ENCODE results near the gene NOL4L.
"Not testable (repeated sequence)": the region's sequence is repeated elsewhere in the genome, so short reads cannot be mapped to it uniquely, and the experiment has no call there.

Gene NOL4L

DNA sequence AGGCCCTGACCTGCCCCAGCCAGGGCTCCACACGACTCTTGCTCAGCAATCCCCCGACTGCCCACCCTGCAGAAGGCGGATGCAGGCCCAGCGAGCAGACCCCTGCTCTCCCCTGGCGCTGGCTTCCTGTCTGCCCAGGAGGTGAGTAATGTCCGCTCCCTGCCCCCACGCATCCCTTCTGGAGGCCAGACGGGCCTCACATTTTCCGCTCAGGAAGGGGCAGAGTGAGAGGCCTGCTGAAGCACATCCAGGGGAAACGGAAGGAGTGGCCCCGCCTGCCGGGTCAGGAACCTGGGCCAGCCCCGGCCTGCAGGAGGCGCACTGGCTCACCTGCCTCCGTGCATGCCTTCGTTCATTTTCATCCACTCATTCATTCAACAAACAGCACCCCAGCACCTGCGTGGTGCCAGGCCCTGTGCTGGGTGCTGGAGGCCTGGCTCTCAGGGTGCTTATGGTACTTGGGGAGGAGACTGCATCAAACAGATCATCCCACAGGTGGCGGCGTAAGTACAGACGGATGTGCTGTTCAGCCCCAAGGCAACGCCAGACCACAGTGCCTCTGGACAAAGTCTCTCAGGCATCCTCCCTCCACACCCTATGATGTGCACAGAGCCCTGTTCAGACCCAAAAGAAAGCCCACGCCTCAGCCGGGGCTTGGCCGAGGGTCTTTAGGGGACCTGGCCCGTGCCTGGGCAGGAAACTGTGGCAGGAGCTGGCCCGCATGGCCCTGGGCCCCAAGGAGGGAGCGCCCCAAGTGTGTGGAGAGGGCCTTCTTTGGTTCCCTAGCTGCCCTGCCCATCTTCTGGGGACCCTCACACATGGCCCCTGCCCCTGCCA is 114.9 kb downstream of the NOL4L start:
- no peak for DNase-seq (ENCODE audit: low spot score)

DNA sequence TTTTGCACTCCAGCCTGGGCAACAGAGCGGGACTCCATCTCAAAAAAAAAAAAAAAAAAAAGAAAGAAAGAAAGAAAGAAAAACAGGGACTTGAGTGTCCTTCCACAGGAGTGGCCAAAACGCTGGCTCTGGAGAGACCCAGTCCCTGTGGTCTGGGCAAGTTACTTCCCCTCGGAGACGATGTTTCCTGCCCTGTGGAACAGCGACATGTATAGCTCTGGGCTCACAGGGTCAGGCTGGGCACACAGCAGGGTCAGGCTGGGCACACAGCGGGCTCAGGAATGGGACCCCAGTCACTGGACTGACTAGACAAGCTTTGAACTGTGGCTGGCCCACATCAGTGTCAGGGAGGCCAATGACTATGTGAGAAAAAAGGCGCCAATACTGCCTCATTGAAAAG is 116.3 kb downstream of the NOL4L start:
- no peak for DNase-seq (ENCODE audit: low spot score)

DNA sequence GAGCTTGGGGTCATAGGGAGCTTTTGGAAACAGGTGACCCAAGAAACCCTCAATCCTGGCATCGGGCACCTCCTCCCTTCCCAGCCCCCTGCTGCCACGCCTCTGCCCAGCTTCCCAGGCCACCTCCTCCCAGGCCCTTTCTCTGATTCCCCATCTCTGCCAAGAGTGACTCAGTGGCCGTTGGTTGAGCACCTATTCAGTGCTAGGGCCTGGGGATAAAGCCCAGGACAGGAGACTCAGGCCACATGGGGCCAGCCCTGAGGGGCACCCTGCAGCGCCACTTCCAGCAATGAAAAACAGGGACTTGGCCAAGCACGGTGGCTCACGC is 116.9 kb downstream of the NOL4L start:
- DNase-seq (ENCODE audit: low spot score), result no peak

DNA sequence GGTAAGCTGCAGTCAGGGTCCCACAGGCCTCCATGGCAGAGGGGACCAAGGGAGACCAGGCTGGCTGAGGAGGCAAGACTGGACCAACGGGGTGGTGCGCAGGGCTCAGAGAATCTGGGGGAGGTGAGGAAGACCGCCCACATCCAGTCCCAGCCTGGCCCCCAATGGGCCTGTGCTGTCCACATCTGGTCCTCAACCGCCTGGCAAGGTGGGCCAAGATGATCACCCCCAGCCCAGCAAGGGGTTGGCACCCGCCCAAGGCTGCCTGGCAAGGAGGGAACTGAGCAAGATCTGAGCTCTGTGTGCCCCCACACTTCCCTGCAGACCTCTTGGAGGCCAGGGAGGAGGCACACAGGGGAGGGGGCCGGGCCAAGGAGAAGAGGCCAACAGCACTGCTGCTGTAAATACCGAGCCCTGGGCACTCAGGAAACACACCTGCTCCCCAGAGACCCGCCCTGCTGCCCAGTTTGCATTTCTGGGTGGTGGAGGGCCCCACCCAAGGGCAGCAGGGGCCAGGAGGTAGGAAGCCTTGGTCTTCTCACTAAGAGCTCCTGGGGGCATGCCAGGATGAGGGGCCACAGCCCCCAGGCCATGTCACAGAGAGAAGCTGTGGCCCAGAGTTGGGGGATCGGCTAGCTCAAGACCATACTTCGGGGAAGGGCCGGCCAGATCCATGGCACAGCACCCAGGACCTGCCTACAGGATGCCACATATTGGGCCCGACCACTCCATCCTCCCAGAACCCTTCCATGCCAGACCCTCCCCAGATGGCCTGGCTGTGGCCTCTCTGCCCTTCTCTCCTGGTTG is 117.4 kb downstream of the NOL4L start:
- no peak for DNase-seq (ENCODE audit: low spot score)

DNA sequence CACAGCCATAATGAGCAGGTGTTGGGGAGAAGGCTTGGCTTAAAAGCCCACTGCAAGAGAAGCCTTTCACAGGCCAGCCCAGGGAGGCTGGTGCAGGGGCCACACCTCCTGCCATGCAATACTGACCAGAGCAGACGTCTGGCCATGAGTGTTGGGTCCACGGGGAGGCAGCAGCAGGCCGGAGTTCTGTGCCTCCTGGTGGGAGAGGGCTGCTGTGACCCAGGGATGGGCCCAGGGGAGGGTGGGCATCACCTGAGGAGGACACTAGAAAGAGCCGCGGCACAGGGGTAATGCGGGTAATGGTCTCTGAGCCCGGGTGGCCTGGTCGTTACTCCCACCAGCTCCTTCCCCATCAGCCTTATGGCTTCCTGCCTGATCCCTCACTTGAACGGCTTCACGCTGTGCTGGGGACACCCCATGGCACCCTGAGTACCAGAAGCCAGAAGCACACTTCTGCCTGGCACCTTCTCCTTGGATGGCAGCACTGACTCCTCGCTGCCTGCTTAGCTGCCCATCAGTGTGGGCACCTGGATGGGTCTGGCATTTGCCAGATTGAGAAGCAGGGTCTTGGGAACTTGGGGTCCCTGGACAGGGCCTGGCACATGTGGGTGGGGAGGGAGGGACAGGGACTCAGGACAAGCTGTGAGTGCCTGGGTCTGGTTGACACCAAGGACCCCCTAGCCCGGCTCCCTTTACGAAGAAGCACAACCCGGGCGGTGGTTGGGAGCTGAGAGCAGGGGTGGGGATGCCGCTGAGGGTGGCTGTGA is 118.2 kb downstream of the NOL4L start:
- no peak for DNase-seq (ENCODE audit: low spot score)

DNA sequence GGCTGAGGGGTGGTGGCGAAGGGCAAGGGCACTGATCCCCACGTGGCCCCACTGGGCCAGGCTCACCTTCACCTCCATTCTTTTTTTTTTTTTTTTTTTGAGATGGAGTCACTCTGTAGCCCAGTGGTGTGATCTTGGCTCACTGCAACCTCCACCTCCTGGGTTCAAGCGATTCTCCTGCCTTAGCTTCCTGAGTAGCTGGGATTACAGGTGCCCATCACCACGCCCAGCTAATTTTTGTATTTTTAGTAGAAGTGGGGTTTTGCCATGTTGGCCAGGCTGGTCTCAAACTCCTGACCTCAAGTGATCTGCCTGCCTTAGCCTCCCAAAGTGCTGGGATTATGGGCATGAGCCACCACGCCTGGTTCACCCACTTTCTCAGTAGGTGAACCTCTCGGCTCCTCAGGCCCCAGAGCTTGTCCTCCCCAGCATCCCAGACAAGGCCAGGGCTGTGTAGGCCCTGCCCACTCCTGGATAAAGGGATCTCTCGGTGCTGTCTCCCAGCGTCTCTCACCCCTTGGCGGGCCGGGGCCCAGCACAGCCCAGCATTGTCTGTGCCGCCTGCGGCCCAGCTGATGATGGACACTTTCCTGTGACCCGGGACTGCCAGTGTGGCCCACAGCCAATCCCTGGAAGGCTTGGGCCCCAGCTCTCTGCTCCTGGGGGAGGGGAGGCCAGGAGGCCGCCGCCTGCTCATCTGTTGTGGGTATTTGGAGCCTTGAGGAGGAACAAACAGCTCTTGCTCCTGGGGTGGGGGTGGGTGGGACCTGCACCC is 119.0 kb downstream of the NOL4L start:
- DNase-seq (ENCODE audit: low spot score), result not testable (repeated sequence)

DNA sequence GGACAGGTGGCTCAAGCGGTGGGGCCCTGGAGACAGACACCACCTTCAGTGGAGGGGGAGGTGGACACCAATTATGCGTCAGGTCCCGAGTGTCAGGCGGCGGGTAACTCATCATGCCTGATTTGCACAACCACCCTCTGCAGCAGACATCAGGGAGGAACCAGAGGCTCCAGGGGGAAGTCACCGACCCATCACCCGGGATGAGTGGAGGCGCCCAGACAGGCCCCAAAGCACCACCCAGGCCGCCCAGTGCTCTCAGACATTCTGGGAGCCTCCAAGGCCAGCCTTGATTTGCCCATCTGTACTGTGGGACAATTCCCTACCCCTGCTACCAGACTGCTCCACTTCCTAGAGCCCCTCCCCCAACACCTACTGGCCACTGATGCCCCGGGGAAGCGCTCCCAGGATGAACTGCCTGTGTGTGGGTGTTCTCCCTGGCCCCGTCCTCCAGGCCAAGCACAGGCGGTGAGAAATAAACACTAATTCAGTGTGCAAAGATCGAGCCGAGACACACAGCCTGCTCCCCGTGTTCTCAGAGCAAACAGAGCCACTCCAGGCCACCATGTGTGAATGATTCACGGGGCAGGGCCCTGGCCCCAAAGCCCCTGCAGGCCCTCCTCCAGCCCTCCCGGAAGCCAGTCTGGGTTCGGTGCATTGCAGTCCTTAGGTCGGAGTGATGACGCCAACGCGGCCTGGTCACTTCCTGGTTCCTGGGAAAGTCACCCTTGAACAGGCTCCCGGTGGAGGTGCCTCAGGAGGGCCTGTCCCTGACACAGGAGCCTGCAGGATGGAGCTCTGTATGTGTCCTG is 119.8 kb downstream of the NOL4L start:
- DNase-seq (ENCODE audit: low spot score), result no peak

DNA sequence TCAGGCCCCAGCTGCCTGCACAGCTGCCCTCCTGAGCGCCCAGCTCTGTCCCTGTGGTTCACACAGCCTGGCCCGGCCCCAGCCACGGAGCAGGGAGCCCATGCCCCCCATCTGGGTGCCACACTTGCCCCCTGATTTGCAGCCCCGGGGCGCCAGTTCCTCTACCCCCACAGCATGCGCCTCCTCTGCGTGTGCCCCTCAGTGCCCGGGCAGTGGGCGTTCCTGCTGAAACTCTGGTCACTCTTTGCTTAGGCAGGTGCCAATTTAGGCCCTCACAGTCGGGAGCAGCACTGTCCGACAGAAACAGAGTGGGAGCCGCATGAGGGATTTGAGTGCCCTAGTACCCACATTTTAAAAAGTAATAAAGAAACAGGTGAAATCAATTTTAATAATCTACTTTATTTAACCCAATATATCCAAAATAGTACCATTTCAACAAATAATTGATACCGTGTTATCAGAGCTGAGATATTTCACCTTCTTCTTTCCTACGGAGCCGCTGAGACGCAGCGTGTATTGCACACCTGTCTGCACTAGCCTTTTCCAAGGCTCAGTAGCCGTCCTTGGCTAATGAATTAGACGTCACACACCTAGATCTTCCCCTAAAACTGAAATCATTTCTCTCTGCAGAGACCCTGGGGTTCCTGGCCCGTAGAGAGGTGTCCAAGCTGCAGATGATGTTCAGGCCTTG is 120.6 kb downstream of the NOL4L start:
- no peak for DNase-seq (ENCODE audit: low spot score)

DNA sequence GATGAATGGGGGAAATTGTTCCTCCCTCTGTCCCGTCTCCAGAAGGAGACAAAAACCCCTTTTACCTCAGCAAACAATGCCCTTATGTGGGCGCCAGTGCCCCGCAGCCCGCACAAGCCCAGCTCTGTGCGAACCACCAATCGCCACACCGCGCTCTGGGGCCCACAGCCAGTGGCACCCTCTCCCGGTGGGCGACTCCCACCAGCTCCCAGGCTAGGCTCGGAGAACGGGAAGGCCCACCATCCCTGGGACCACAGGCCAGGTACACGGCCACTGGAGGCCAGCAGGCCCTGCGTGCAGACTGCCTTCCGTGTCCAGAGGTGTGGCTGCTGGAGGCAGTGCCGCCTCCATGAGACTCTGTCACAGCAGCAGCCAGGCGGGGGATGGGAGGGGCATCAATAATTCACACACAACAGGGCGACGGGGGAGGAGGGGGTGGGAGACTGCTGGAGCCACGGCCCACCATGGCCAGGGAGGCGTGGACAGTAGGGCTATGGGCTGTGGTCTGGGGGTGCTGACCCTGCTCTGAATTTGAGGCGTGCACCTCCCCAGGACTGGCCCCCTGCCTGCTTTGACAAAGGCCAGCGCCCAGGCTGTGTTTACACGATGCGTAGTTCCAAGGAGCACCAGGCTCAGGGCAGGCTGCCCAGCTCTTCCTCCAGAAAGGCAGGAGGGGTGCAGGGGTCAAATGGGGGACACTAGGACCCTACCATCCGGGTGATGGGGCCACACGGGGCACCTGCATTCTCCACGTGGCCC is 121.3 kb downstream of the NOL4L start:
- no peak for DNase-seq (ENCODE audit: low spot score)

DNA sequence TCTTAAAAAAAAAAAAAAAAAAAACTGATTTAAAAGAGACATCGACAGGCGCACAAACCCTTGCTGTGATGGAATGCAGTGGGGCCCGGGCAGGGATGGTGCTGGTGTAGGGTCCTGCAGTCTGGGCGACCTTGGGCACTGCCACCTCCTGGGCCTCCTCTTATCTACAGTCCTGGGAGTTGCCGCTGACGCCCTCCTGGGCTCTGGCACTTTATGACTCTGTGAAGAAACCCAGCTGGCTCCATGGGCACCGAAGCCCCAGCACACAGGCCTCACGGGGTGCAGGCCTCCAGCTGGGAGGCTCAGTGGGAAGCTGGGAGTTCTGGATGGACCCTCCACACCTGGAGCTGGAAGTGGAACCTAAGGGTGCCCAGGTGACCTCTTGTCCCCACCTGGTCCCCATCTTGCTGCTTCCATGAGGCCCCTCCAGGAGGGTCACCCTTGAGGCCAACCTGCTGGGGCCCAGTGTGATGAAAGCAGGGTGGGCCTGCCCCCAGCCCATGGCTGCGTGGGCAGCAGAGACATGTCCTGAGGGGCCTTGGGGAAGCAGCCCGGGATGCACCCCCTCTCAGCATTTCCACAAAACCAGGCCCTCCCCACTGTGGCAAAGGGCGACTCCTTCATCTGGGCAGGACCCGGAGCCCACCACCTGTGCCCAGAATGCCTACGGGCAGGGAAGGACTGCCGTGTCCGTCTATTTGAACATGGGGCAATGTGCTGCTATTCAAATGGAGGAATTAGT is 122.1 kb downstream of the NOL4L start:
- DNase-seq (ENCODE audit: low spot score), result no peak

DNA sequence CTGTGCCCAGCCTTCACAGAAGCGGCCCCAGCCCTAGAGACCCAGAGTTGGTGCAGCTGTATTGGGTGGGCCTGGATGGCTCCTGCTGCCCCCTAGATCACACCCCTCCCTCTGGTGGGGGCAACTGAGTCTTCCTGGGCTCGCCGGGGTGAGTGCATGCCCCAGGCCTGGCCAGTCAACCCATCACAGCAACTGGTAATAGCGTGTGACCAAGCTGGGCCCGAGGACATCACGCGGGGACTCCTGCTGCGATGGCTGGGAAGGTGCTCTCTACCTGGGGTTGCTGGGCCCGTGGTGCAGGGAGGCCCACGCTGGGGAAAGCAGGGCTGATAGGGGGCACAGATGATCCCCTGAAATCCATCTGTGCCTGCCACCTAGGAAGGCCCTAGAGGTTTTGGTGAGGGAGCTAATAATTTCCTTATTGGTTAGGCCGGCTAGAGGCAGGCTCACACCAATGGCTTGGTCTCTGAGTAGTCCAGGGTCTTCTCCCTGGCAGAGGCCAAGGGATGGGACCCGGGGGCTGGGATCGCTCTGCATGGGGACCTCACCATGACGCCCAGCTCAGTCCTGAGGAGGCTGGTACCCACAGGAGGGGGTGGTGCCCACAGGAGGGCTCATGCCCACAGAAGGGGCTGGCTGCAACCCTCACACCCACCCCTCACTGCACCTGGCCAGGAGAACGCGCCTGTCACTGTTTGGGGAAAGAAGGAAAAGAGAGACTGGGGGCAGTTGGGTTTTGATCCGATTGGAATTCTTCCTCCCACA is 123.1 kb downstream of the NOL4L start:
- no peak for DNase-seq (ENCODE audit: low spot score)

DNA sequence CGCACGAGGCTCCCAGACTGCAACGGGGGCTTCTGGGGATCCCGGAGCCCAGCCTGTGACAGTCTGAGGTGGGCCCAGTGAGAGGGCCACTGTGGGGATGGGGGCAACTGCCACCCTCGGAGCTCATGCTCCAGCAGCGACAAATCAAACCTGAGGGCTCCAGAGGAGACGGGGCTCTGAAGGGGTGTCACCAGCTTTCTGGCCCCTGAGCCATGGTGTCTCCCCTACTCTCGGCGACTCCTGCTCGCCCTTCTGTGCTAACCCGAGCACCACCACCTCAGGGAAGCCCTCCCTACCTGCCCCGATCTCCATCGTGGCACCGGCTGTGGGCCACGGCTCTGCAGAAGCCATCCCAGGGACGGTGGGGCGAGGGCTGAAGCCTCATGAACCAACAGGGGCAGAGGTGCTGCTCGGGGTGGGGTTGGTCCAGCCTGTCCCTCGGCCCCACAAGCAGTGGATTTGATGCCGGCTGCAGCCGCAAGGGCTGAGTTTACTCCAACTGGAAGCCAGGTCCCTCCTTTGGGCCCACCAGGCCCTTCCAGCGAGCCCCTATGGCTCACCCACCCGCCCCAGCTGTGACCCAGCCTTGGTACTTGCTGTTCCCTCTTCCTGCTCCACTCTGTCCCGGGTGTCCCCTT is 124.3 kb downstream of the NOL4L start:
- no peak for DNase-seq (ENCODE audit: low spot score)

DNA sequence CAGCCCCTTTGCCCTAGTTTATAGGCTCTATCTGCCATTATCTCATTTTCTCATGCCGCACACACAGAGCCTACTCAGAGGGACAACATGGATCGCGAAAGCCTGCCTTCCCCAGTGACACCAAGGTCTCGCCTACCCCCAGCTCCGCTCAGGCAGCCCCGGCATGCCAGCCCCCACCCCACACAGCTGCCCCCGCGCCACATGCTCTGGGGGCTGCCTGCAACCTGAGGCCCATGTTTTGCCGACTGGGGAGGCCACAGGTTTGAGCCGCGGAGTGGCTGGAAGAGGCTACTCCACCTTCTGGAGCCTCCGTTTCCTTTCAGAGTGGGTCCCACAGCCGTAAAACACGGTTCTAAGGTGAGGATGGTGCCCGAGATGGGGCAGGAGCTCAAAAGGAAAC is 124.9 kb downstream of the NOL4L start:
- DNase-seq (ENCODE audit: low spot score), result no peak

DNA sequence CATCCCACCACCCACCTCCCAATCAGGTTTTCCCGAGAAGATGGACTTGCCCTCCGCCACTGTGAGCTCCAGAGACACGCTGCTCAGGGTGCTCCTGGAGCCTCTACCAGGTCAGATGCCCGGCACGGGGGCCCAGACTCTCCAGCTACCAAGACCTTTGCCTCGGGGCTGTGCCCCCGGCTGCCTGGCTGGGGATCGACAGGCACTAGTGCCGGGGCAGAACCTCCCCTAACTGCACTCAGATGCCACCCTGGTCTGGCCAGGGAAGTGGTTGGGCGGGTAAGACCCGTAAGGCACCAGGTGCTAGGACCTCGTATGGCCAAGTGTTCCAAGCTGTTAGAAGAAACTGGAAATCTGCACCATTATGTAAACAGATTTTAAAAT is 126.3 kb downstream of the NOL4L start:
- DNase-seq (ENCODE audit: low spot score), result no peak

DNA sequence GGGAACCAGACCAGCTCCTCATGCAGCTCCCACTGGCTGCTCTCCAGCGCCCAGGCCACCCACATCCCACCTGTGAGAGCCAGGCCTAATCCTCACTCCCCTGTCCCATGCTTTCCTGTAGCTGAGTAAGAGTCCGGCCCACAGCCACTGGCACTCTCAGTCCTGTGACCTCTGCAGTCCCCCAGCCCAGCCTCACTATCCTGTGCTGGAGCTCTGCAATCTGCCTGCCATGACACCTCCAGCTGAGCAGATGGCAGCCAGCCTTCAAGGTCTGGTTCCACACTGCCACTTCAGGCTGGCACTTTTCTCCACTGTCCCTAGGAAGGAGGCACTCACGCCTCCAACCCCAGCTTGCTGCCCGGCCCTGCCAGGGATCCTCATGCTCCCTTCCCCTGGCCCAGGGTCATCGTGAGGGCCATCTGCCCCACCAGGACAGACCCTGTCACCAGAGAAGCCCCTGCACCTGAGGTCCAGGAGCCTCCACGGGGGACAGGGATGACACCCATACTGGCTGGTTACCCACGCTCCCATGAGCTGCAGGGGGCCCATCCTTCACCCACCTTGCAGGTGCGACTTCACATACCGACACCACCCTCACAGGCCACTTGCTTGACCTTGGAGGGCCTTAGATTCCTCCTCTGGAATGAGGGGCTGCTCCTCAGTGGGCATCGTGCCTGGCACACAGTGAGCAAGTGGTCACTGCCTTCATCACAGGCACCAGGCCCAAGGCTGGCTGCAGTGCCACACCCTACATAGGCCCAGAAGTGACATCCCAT is 126.9 kb downstream of the NOL4L start:
- DNase-seq (ENCODE audit: low spot score), result no peak

DNA sequence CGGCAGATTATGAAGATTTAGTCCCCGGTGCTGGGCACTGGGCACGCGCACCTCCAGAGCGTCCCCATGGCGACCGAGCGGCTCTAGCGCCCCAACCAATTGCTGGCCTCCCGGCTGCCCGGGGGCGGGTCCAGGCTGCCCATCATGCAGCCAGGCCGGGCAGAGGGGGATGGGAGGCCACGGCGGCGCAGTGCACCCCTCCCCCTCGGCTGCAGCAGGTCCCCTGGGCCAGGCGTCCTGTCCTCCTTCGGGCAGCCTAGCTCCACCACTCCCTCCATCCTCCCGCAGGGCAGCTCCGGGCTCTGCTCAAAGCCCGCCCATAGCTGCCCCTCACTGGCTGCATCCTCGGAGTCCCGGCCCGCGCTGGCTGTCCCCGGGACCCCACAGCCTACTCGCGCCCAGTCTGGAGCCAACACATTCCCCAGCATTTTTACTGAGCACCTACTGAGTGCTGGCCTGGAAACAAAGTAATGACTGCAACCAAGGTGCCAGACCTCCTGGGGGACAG is 127.6 kb downstream of the NOL4L start:
- DNase-seq (ENCODE audit: low spot score), result no peak
